Liver (tissue), 3 donors: ENCODE measurements around the gene PSMG4.

Source experiments
- EGR1 ChIP-seq, 2 donors: IDR thresholded peaks; 2 replicates each; pipeline ENCODE4 v1.6.1; 2016 to 2018; ENCODE audit warnings: antibody characterized with exemption in 2 of 2, low read depth in 2 of 2
- FOXA1 ChIP-seq: IDR thresholded peaks from 2 replicates; pipeline ENCODE4 v1.6.1; 2016; ENCODE audit warnings: antibody characterized with exemption
- RAD21 ChIP-seq, 2 donors: IDR thresholded peaks; 2 replicates each; pipeline ENCODE4 v1.6.1; 2016; ENCODE audit warnings: antibody characterized with exemption in 2 of 2, mild to moderate bottlenecking in 2 of 2
- YY1 ChIP-seq: IDR thresholded peaks from 2 replicates; pipeline ENCODE4 v1.6.1; 2016; ENCODE audit warnings: antibody characterized with exemption, mild to moderate bottlenecking
- TF ChIP-seq, protein P1 (sequence below): fragments of 150-350 bp; IDR thresholded peaks from 2 replicates; pipeline ENCODE4 v1.5.1; 2017; ENCODE audit warnings: improper control_type of control experiment, low read depth, low read length; ENCODE audit not compliant: missing input control
- donor health status: healthy.
- donor health status: healthy.

DNA sequence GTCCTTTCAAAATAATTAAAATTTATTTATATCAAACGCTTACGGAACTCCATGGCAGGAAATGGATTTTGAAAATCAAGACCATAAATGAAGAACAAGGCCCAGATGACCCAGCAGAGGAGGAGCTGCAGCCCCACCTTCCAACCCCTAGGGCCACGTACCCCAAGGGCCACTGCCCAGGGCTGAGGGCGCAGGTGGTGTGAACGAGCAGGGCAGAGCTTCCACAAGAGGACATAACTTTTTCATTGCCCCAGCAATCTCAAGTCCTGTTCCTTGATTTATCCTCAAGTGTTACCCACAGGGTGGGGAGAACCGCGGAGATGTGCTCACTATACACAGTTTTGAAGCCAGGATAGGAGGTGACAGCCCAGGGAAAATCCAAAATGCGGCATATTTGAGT, 42.8 kb downstream of the PSMG4 start:
- TF ChIP-seq, protein P1, sequence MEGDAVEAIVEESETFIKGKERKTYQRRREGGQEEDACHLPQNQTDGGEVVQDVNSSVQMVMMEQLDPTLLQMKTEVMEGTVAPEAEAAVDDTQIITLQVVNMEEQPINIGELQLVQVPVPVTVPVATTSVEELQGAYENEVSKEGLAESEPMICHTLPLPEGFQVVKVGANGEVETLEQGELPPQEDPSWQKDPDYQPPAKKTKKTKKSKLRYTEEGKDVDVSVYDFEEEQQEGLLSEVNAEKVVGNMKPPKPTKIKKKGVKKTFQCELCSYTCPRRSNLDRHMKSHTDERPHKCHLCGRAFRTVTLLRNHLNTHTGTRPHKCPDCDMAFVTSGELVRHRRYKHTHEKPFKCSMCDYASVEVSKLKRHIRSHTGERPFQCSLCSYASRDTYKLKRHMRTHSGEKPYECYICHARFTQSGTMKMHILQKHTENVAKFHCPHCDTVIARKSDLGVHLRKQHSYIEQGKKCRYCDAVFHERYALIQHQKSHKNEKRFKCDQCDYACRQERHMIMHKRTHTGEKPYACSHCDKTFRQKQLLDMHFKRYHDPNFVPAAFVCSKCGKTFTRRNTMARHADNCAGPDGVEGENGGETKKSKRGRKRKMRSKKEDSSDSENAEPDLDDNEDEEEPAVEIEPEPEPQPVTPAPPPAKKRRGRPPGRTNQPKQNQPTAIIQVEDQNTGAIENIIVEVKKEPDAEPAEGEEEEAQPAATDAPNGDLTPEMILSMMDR, result no peak
- TF ChIP-seq FOXA1 (no peak), YY1 (no peak), RAD21 (IDR thresholded peaks at IDR 0.05) (no peak), EGR1 (IDR thresholded peaks at IDR 0.05; ENCODE audit: low read depth in 2 of 2) (no peak)
